A673 (cell line): ENCODE measurements around the gene AKAP3. TPM values are rescaled to one million over a fixed set of nuclear protein-coding genes. Genes with fewer than 3 reads are reported as not detected.

Experiments
- BruUV-seq: library from RNA; stranded (reverse); fragments of 400-500 nt; replicated peaks from 2 replicates; lab custom pipeline; 2021; lab: Mats Ljungman, UMichigan
- CTCF ChIA-PET: fragments of 300-600 bp; sonication (Branson Sonifier 250); formaldehyde crosslinking; loops from one replicate; lab custom pipeline; 2022; ENCODE audit warnings: antibody characterized with exemption; lab: Charles Lee
- POLR2A ChIA-PET: fragments of 300-600 bp; sonication (Branson Sonifier 250); formaldehyde crosslinking; loops from one replicate; lab custom pipeline; 2022; ENCODE audit warnings: antibody characterized with exemption; ENCODE audit not compliant: low non-redundant PET; lab: Charles Lee
- DNase-seq: peaks from one replicate; pipeline ENCODE4 v3.0.0-alpha.2; 2015; ENCODE audit warnings: low spot score
- H3K27ac ChIP-seq: fragments of 200-600 bp; sonication (generic); 2 replicates; pipeline ENCODE4 v1.5.1; 2016; ENCODE audit warnings: mixed run types, low read depth, mild to moderate bottlenecking, mixed read lengths, antibody characterized with exemption, low read length; ENCODE audit not compliant: poor library complexity, severe bottlenecking
- H3K27me3 ChIP-seq: fragments of 200-600 bp; sonication (generic); replicated peaks from 2 replicates; pipeline ENCODE4 v1.6.1; 2017; ENCODE audit warnings: mixed run types, low read depth, mild to moderate bottlenecking, mixed read lengths, antibody characterized with exemption, low read length; ENCODE audit not compliant: insufficient read depth, poor library complexity
- H3K36me3 ChIP-seq: fragments of 200-600 bp; sonication (generic); 2 replicates; pipeline ENCODE4 v1.6.1; 2016; ENCODE audit warnings: mixed run types, mild to moderate bottlenecking, mixed read lengths, antibody characterized with exemption, low read length; ENCODE audit not compliant: insufficient read depth, poor library complexity, severe bottlenecking
- H3K4me1 ChIP-seq: fragments of 200-600 bp; sonication (generic); 2 replicates; pipeline ENCODE4 v1.6.1; 2017; ENCODE audit warnings: mixed run types, mild to moderate bottlenecking, mixed read lengths, antibody characterized with exemption, low read length; ENCODE audit not compliant: insufficient read depth, poor library complexity, severe bottlenecking
- H3K4me3 ChIP-seq: fragments of 200-600 bp; sonication (generic); 2 replicates; pipeline ENCODE4 v1.5.1; 2016; ENCODE audit warnings: low read depth, mixed run types, mild to moderate bottlenecking, mixed read lengths, low read length; ENCODE audit not compliant: poor library complexity, severe bottlenecking
- H3K9me3 ChIP-seq: fragments of 200-600 bp; sonication (generic); 2 replicates; pipeline ENCODE4 v1.6.1; 2016; ENCODE audit warnings: mixed run types, low read depth, mild to moderate bottlenecking, mixed read lengths, antibody characterized with exemption, low read length; ENCODE audit not compliant: poor library complexity, severe bottlenecking
- EZH2 ChIP-seq: fragments of 200-600 bp; sonication (generic); IDR thresholded peaks from 2 replicates; pipeline ENCODE4 v1.6.1; 2017; ENCODE audit warnings: borderline replicate concordance, low read depth, mild to moderate bottlenecking, mixed read lengths, antibody characterized with exemption, low read length; ENCODE audit not compliant: poor library complexity, severe bottlenecking
- intact Hi-C: fragments of 100-400 bp; cut with micrococcal nuclease; formaldehyde crosslinking; loops from one replicate; pipeline ENCODE4 v1.10.0; 2022; ENCODE audit not compliant: unreplicated experiment
- total RNA-seq: library from RNA; stranded (reverse); gene quantifications from 2 replicates; pipeline ENCODE4 v1.2.3, GENCODE V29; 2021
- TF ChIP-seq, protein P1 (sequence below): fragments of 300-800, 200-600 bp; sonication (generic); conservative IDR thresholded peaks from 2 replicates; pipeline ENCODE4 v1.5.1; 2017; ENCODE audit warnings: low read depth, mild to moderate bottlenecking, antibody characterized with exemption, low read length, moderate library complexity, mixed read lengths

AKAP3 gene
- total RNA-seq, 1 experiment from 2014 or later = 1.7 TPM

DNA sequence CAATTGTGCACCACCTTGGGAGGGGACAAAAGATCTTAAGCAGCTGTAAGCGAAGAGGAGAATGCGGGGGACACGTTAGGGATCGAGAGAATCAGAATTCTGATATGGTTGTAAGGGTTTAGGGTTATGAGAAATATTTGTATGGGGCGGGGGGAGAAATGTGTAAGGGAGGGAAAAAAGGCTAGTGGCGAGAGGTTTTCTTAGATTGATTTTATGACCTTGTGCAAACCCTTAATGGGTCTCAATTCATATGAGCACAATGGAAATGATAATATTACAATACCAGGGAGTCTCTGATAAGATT lies 459 bp upstream of the AKAP3 start:
- TF ChIP-seq EZH2 = no peak
- TF ChIP-seq, protein P1, sequence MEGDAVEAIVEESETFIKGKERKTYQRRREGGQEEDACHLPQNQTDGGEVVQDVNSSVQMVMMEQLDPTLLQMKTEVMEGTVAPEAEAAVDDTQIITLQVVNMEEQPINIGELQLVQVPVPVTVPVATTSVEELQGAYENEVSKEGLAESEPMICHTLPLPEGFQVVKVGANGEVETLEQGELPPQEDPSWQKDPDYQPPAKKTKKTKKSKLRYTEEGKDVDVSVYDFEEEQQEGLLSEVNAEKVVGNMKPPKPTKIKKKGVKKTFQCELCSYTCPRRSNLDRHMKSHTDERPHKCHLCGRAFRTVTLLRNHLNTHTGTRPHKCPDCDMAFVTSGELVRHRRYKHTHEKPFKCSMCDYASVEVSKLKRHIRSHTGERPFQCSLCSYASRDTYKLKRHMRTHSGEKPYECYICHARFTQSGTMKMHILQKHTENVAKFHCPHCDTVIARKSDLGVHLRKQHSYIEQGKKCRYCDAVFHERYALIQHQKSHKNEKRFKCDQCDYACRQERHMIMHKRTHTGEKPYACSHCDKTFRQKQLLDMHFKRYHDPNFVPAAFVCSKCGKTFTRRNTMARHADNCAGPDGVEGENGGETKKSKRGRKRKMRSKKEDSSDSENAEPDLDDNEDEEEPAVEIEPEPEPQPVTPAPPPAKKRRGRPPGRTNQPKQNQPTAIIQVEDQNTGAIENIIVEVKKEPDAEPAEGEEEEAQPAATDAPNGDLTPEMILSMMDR = no peak
- peak overlapping the region; percentile 83 for H3K27ac ChIP-seq
- H3K27me3 ChIP-seq = peaks cover 15% of the 10 kb centered on the region
- peaks cover 14% of the 10 kb centered on the region for H3K4me1 ChIP-seq
- H3K9me3 ChIP-seq = no peaks in the 10 kb centered on the region
- ChIA-PET CTCF (no interaction called here), POLR2A (interaction anchor here (0.5 kb wide), 1 partner anchor 104 kb away, joined by 3 read pairs; no protein-coding TSS in a partner anchor)
- no peaks in the 10 kb centered on the region for H3K36me3 ChIP-seq
- BruUV-seq = no TSS peak
- DNase-seq = no peak
- H3K4me3 ChIP-seq = peak overlapping the region; percentile 89
- intact Hi-C loops = no loop called here

- BruUV-seq = no TSS peak
- intact Hi-C loops = no loop called here
- no peaks in the 10 kb centered on the region for H3K9me3 ChIP-seq
- peak overlapping the region; percentile 89 for H3K4me3 ChIP-seq
- H3K27ac ChIP-seq = peak overlapping the region; percentile 83
- no peaks in the 10 kb centered on the region for H3K36me3 ChIP-seq
- POLR2A ChIA-PET = interaction anchor here (0.6 kb wide), 1 partner anchor 1871 kb away, joined by 3 read pairs; no protein-coding TSS in a partner anchor
- TF ChIP-seq EZH2 = no peak
- TF ChIP-seq, protein P1 = no peak
- H3K4me1 ChIP-seq = peaks cover 14% of the 10 kb centered on the region
- peaks cover 27% of the 10 kb centered on the region for H3K27me3 ChIP-seq
- no peak for DNase-seq
- CTCF ChIA-PET = interaction anchor here (0.5 kb wide), 1 partner anchor 1835 kb away, joined by 3 read pairs; no protein-coding TSS in a partner anchor
These were observed 749 bp downstream of the AKAP3 start for GRCh38 chr12:4648104-4648500.

DNA sequence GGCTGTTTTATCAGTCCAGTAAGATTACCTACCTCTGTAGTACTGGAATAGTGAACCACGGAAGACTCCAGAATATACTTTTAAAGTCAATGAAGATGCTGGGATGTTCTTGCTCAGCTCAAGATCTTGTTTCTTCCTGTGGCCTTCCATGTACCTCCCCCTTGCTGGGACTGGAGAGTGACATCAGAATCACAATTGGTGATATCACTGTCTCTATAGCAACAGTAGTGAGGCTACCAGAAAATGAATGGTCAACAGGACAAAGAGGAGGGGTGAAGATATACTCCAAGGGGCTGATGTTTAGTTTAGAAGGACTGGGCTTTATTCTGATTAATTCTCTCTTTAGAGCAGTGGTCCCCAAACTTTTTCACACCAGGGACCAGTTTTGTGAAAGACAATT lies 3.8 kb downstream of the AKAP3 start:
- POLR2A ChIA-PET = no interaction called here
- Histone ChIP-seq H3K9me3 (no peaks in the 10 kb centered on the region), H3K4me1 (peaks cover 9% of the 10 kb centered on the region), H3K27me3 (peaks cover 55% of the 10 kb centered on the region), H3K27ac (no peak overlapping the region), H3K36me3 (no peaks in the 10 kb centered on the region), H3K4me3 (no peak overlapping the region)
- CTCF ChIA-PET = no interaction called here
- intact Hi-C loops = no loop called here
- no peak for TF ChIP-seq EZH2
- TF ChIP-seq, protein P1 = no peak
- no peak for DNase-seq
- no TSS peak for BruUV-seq
